ENCODE data around the gene PHLDB3.
A peak's percentile ranks its signal among the peaks of the same experiment; 100 is the strongest.
"Not testable (repeated sequence)": the region's sequence is repeated elsewhere in the genome, so short reads cannot be mapped to it uniquely, and the experiment has no call there.

Gene PHLDB3

DNA sequence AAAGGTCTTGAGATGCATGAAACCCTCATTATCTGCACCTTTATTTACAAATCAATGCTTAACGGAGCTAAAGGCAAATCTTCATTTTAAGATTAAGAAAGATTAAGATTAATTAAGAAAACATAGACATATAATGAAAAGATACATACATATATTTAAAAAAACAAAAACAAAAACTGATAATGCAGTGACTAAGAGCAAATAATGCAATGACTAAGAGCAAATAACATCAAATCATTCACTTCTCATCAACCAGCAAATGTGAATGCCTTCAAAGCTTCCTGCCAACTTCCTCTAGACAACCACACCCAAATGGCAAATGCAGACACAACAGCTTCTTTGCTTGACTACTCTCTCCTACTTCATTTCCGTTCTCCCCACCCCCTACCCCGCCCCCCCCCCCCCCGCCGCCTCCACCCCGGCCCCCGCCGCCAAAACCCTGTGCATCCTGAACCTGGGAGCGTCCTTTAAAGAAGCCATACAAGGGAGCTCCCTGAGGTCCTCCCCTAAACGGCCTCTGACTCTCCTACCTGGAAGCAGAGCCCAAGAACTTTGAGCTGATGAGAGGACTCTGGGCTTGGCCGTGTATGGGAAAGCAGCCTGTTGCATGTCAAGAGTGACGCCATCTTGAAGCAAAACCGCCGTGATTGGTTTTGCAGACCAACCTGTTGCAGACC, 65.4 kb downstream of the PHLDB3 start:
- peak; percentile 50 to 52 for DNase-seq

DNA sequence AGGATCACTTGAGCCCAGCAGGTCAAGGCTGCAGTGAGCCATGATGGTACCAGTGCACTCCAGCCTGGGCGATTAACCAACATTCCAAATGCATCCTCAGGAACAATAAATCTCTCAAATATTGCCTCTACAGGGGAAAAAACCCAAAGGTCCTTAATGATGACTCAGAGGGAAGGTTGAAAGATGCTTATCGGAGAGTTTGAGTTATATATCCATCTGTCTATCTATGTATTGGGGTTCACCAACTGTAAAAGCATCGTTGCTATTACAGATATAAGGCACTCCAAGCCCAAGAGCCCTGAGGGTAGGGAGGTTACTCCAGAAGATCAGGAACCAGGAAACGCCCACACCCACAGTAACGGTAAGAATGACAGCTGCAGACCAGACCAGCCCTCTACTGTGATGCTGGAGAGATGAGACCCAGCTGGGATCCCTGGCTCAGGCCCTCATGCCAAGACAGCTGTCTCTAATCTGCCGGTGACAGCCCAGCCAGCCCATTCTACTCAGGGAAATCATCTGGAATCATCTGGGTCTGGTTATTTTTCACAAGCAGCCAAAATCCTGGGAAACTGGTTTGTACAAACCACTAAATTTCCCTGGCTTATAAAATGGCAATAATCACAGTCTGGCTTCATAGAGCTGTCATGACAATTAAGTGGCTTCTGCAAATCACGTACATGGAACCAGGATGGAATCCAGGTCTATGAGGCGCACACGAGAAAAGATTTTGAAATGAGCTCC, 66.1 kb downstream of the PHLDB3 start:
- no peak for DNase-seq

DNA sequence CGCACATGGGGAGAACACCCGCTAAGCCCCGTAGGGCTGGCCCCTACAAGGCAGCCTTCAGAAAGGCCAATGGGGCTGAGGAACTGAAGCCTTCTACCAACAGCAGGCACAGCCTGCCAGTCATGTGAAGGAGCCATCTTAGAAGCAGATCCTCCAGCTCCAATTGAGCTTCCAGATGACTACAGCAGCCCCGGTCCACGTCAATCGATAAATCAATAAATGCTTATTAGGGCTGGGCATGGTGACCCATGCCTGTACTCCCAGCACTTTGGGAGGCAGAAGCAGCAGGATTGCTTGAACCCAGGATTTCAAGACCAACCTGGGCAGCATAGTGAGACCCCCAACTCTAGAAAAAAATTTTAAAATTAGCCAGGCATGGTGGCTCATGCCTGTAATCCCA, 66.8 kb downstream of the PHLDB3 start:
- DNase-seq, result no peak

DNA sequence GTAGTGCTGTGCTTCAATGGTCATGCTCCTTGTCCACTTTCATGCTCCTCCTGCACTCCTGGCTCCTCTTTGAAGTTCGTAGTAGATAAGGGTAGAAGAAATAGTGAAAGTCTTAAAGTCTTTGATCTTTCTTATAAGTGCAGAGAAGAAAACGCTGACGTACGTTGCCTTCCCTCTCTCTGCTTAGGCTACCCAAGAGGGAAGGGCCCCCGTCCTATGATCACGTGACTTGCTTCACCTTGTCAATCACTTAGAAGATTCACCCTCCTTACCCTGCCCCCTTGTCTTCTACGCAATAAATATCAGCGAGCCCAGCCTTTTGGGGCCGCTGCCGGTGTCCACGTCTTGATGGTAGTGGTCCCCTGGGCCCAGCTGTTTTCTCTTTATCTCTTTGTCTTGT, 67.3 kb downstream of the PHLDB3 start:
- not testable (repeated sequence) for DNase-seq

DNA sequence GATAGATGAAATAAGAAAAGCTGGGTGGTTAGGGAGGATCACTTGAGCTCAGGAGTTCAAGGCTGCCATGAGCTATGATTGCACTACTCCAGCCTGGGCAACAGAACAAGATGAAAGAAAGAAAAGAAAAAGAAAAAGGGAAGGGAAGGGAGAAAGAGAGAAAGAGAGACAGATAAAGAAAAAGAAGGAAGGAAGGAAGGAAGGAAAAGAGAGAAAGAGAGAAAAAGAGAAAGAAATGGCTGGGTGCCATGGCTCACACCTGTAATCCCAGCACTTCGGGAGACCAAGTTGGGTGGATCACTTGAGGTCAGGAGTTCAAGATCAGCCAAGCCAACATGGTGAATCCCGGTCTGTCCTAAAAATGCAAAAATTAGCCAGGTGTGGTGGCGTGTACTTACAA, 68.8 kb downstream of the PHLDB3 start:
- no peak for DNase-seq

DNA sequence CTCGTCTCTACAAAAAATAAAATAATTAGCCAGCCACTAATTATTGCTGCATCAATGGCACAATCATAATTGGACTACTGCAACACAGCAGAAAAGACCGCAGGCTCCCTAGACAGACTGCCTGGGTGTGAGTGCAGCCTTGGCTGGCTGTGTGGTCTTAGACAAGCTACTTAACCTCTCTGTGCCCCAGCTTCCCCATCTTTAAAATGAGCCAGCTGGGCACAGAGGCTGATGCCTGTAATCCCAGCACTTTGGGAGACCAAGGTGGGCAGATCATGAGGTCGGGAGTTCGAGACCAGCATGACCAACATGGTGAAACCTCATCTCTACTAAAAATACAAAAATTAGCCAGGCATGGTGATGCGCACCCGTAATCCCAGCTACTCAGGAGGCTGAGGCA, 70.9 kb downstream of the PHLDB3 start:
- DNase-seq, result no peak

DNA sequence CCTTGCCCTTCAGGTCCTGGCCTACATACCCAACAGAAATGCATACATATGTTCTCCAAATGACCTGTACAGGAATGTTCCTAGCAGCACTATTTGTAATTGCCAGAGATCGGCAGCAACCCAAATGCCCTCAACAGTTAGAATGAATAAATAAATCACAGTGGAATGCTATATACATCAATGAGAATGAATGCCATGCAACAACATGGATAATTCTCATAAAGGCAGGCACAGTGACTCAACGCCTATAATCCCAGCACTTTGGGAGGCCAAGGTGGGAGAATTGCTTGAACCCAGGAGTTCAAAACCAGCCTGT, 71.2 kb downstream of the PHLDB3 start:
- DNase-seq, result no peak

DNA sequence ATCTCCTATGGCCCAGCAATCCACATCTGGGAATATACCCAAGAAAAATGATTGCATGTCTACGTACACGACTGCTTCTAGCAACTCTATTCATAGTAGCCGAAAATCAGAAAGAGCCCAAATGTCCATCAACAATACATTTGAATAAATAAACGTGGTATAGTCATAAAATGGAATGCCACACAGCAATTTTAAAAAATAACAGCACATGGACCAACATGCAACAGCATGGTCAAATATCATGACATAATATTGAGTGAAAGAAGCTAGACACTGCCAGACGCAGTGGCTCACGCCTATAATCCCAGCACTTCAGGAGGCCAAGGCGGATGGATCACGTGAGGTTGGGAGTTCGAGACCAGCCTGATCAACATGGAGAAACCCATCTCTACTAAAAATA, 73.6 kb downstream of the PHLDB3 start:
- no peak for DNase-seq

DNA sequence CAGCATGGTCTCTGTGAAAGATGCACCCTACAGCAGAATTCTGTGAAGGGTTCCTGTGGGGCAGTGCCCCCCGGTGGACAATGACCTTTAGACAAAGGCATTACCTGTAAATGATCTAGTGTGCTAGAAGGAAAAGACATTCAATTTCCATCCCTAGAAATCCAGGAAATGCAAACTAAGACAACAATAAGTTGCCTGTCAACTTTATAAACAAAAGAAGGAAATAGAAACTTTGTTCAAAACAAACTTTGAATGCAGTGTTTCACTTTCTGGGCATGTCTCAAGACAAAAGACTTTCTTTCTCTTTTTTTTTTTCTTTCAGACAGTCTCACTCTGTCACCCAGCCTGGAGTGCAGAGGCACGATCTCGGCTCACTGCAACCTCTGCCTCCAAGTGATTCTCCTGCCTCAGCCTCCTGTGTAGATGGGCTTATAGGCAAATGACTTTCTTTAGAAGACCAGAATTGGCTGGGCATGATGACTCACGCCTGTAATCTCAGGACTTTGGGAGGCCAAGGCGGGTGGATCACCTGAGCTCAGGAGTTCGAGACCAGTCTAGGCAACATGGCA, 74.3 kb downstream of the PHLDB3 start:
- no peak for DNase-seq

DNA sequence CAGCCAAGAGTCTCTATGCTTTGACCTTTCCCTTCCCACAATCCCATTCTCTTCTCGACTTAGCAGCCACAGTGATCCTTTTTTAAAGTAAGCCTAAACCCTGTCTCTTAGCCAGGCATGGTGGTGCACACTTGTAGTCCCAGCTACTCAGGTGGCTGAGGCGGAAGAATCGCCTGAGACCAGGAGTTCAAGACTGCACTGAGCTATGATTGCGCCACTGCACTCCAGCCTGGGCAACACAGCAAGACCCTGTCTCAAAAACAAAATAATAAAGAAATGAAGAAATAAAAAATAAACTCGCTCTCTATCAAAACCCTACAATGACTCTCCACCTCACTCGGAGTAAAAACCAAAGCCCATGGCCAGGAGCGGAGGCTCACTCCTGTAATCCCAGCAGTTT, 75.2 kb downstream of the PHLDB3 start:
- DNase-seq, result no peak

DNA sequence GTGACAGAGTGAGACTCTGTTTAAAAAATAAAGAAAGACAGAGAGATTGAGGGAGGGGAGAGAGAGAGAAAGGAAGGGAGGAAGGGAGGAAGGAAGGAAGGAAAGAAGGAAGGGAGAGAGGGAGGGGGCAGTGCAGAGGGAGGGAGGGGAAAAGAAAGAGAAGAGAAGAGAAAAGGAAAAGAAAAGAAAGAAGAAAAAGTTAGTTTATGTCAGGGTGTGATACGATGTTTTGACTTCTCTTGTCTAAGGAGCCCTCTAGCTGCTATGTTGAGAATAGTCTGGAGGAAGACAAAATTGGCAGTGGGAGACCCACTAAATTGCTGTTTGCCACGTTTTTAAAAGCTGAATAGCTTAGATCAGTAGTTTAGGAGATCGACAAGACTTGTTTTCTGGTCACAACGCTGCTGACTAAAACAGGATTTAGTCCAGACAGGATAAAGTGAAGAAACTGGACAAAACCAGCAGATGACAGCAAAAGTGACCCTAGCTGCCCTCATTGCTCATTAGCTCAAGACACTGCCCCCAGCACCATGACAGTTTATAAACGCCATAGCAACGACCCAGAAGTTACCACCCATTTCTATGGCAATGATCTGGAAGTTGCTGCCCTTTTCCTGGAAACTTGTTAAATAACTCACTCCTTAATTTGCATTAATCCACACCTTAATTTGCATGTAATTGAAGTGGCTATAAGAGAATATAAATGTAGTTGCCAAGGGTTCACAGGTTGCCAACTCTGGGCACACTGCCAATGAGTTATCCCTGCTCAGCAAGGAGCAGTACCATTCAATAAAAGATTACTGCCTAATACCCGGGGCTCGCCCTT, 78.8 kb downstream of the PHLDB3 start:
- no peak for DNase-seq

All from inflammatory macrophage treated with lipopolysaccharide for 1 hour (primary cell).